Endothelial cell of umbilical vein (primary cell): Measurements from ENCODE around the gene LILRA6. TPM values are rescaled to one million over a fixed set of nuclear protein-coding genes. Genes with fewer than 3 reads are reported as not detected.

Experiments used
- BruUV-seq: library from RNA; stranded (reverse); fragments of 400-500 nt; replicated peaks from 2 replicates; lab custom pipeline; 2021; lab: Mats Ljungman, UMichigan
- CTCF ChIA-PET: fragments of 300-600, 350-600 bp; sonication (Branson Sonifier 250); formaldehyde crosslinking; loops from one replicate; lab custom pipeline; 2021; ENCODE audit warnings: antibody characterized with exemption, inconsistent platforms; lab: Charles Lee
- POLR2A ChIA-PET: fragments of 300-600, 350-600 bp; sonication (Branson Sonifier 250); formaldehyde crosslinking; loops from one replicate; lab custom pipeline; 2021; ENCODE audit warnings: antibody characterized with exemption, inconsistent platforms; lab: Charles Lee
- DNase-seq: peaks from one replicate; pipeline ENCODE4 v3.0.0-alpha.2; 2011; ENCODE audit warnings: low read depth, low spot score
- FAIRE-seq: peaks from 2 replicates; lab custom pipeline; 2011; peaks lifted over from hg19 to GRCh38; lab: Jason Lieb, UNC
- H2AFZ ChIP-seq: 2 replicates; pipeline ENCODE4 v1.6.0; 2012; ENCODE audit warnings: low read depth, low read length, control low read depth, inconsistent platforms
- H3K27ac ChIP-seq: 2 replicates; pipeline ENCODE4 v1.5.1; 2011; ENCODE audit warnings: low read depth, mild to moderate bottlenecking, control low read depth, low read length, moderate library complexity; ENCODE audit not compliant: insufficient read depth
- H3K27me3 ChIP-seq, 2 experiments: 2 replicates each; pipeline versions ENCODE4 v1.6.0 to v1.6.1; 2011; ENCODE audit warnings: low read length in 2 of 2, mixed read lengths in 1 of 2; ENCODE audit not compliant: control insufficient read depth in 2 of 2, insufficient read depth in 2 of 2
- H3K36me3 ChIP-seq, 2 experiments: 2 replicates in 1 of 2; 3 replicates in 1 of 2; pipeline ENCODE4 v1.5.1; 2011; ENCODE audit warnings: low read length in 2 of 2, mild to moderate bottlenecking in 1 of 2, moderate library complexity in 1 of 2; ENCODE audit not compliant: control insufficient read depth in 2 of 2, insufficient read depth in 2 of 2; ENCODE audit errors: extremely low read depth in 1 of 2
- H3K4me1 ChIP-seq: 3 replicates; pipeline ENCODE4 v1.5.1; 2011; ENCODE audit warnings: mild to moderate bottlenecking, low read length; ENCODE audit not compliant: control insufficient read depth, insufficient read depth; ENCODE audit errors: extremely low read depth
- H3K4me2 ChIP-seq: 2 replicates; pipeline ENCODE4 v1.6.1; 2011; ENCODE audit warnings: low read length, control low read depth, mixed read lengths; ENCODE audit not compliant: insufficient read depth
- H3K4me3 ChIP-seq, 3 experiments: fragments of 200-600 bp in 1 of 3; sonication (generic), shearing (Covaris generic) in 1 of 3; replicated peaks in 1 of 3; 2 replicates each; pipeline ENCODE4 v1.5.1; 2011 to 2016; ENCODE audit warnings: control low read depth in 3 of 3, low read length in 3 of 3, mild to moderate bottlenecking in 2 of 3, inconsistent platforms in 1 of 3, low read depth in 1 of 3, moderate library complexity in 1 of 3; ENCODE audit not compliant: insufficient read depth in 1 of 3
- H3K79me2 ChIP-seq: 2 replicates; pipeline ENCODE4 v1.6.0; 2012; ENCODE audit warnings: low read length, inconsistent platforms; ENCODE audit not compliant: control insufficient read depth, insufficient read depth
- H3K9ac ChIP-seq: replicated peaks from 2 replicates; pipeline ENCODE3; 2011; ENCODE audit warnings: low read length, control low read depth; ENCODE audit not compliant: insufficient read depth; ENCODE audit errors: extremely low read depth
- H3K9me1 ChIP-seq: replicated peaks from 3 replicates; pipeline ENCODE4 v1.6.0; 2011; ENCODE audit warnings: mild to moderate bottlenecking, low read length; ENCODE audit not compliant: control insufficient read depth, insufficient read depth; ENCODE audit errors: extremely low read depth
- H3K9me3 ChIP-seq: replicated peaks from 2 replicates; pipeline ENCODE4 v1.5.1; 2012; ENCODE audit warnings: low read length, inconsistent platforms; ENCODE audit not compliant: control insufficient read depth, insufficient read depth
- H4K20me1 ChIP-seq: replicated peaks from 2 replicates; pipeline ENCODE3; 2011; ENCODE audit warnings: mild to moderate bottlenecking, low read length; ENCODE audit not compliant: control insufficient read depth, insufficient read depth; ENCODE audit errors: extremely low read depth
- CTCF ChIP-seq, 2 donors: IDR thresholded peaks; 1 replicate in 1 of 2; 2 replicates in 1 of 2; pipeline ENCODE4 v1.5.1; 2011; ENCODE audit warnings: low read length in 2 of 2, mild to moderate bottlenecking in 2 of 2, moderate library complexity in 2 of 2, control low read depth in 1 of 2, inconsistent platforms in 1 of 2, low read depth in 1 of 2; ENCODE audit not compliant: insufficient read depth in 1 of 2; ENCODE audit errors: extremely low read depth in 1 of 2
- EZH2 ChIP-seq: IDR thresholded peaks from 2 replicates; pipeline ENCODE4 v1.6.1; 2012; ENCODE audit warnings: borderline replicate concordance, low read depth, mild to moderate bottlenecking, moderate library complexity, low read length, inconsistent platforms; ENCODE audit not compliant: severe bottlenecking
- FOS ChIP-seq: IDR thresholded peaks from 2 replicates; pipeline ENCODE4 v1.6.1; 2011; ENCODE audit warnings: mild to moderate bottlenecking, low read length, moderate library complexity, borderline replicate concordance; ENCODE audit not compliant: insufficient read depth
- GATA2 ChIP-seq: IDR thresholded peaks from 2 replicates; pipeline ENCODE4 v1.7.0; 2011; ENCODE audit warnings: low read depth, mild to moderate bottlenecking, moderate library complexity, mixed read lengths, low read length; ENCODE audit not compliant: insufficient read length, insufficient read depth
- POLR2AphosphoS5 ChIP-seq: IDR thresholded peaks from 2 replicates; pipeline ENCODE4 v1.6.1; 2012; ENCODE audit warnings: low read depth, mild to moderate bottlenecking, control low read depth, low read length, moderate library complexity; ENCODE audit not compliant: insufficient read depth
- dilution Hi-C: fragments of 300-500 bp; cut with MboI; formaldehyde crosslinking; loops from one replicate; pipeline ENCODE4 v1.15.0; 2019; ENCODE audit warnings: low sequenced_read_pairs; ENCODE audit not compliant: extremely low pct_ligation_motif_present
- intact Hi-C: fragments of 100-400 bp; cut with micrococcal nuclease; formaldehyde crosslinking; loops from one replicate; pipeline ENCODE4 v1.10.0; 2022
- polyA plus RNA-seq, 4 experiments: library from polyadenylated mRNA; depleted of rRNA in 3 of 4; stranded (reverse) in 3 of 4; unstranded in 1 of 4; fragments of >200 nt; gene quantifications; 2 replicates each; pipeline versions ENCODE4 v1.2.1 to v1.2.3, GENCODE V29; 2011 to 2012; ENCODE audit warnings: missing spikeins in 1 of 4
- total RNA-seq: library from RNA; stranded (reverse); gene quantifications from 2 replicates; pipeline ENCODE4 v1.2.3, GENCODE V29; 2021

The LILRA6 gene
- total and polyA plus RNA-seq, 2 donors (not counting 3 experiments of a cell fraction or from before 2014, with no cell fraction given), result not detected

GRCh38 chr19:54211235-54211634 is 31.4 kb downstream of the LILRA6 start:
- intact Hi-C loops, result no loop called here
- TF ChIP-seq GATA2 (no peak), EZH2 (no peak), CTCF (IDR thresholded peaks at IDR 0.05; ENCODE audit: extremely low read depth in 1 of 2, insufficient read depth in 1 of 2, low read depth in 1 of 2, low read length in 2 of 2) (no peak), POLR2AphosphoS5 (no peak), FOS (no peak)
- POLR2A ChIA-PET, result no interaction called here
- H4K20me1 ChIP-seq, result no peaks in the 10 kb centered on the region
- dilution Hi-C loops, result no loop called here
- H3K4me2 ChIP-seq, result no peak overlapping the region
- no peak overlapping the region for H3K27ac ChIP-seq
- no peak overlapping the region for H3K4me3 ChIP-seq
- H3K27me3 ChIP-seq, result no peaks in the 10 kb centered on the region
- peaks cover 9 to 20% of the 10 kb centered on the region in 2 experiments for H3K36me3 ChIP-seq
- no peak overlapping the region for H3K9ac ChIP-seq
- no peaks in the 10 kb centered on the region for H3K9me1 ChIP-seq
- DNase-seq, result no peak
- H3K79me2 ChIP-seq, result peaks cover 26% of the 10 kb centered on the region
- H3K9me3 ChIP-seq, result no peaks in the 10 kb centered on the region
- no TSS peak for BruUV-seq
- FAIRE-seq, result no peak
- CTCF ChIA-PET, result interaction anchor here (0.8 to 1.9 kb wide), 2 partner anchors 14 to 55 kb away, joined by 3 to 5 read pairs; no protein-coding TSS in a partner anchor
- peaks cover 18% of the 10 kb centered on the region for H3K4me1 ChIP-seq
- H2AFZ ChIP-seq, result no peak overlapping the region
